Endothelial cell of umbilical vein (primary cell): ENCODE results near the gene SEC24C. TPM values are rescaled to one million over a fixed set of nuclear protein-coding genes. Genes with fewer than 3 reads are reported as not detected.
"Not testable (repeated sequence)": the region's sequence is repeated elsewhere in the genome, so short reads cannot be mapped to it uniquely, and the experiment has no call there.

ENCODE experiments used
- BruUV-seq: library from RNA; stranded (reverse); fragments of 400-500 nt; replicated peaks from 2 replicates; lab custom pipeline; 2021; lab: Mats Ljungman, UMichigan
- CTCF ChIA-PET: fragments of 300-600, 350-600 bp; sonication (Branson Sonifier 250); formaldehyde crosslinking; loops from one replicate; lab custom pipeline; 2021; ENCODE audit warnings: antibody characterized with exemption, inconsistent platforms; lab: Charles Lee
- POLR2A ChIA-PET: fragments of 300-600, 350-600 bp; sonication (Branson Sonifier 250); formaldehyde crosslinking; loops from one replicate; lab custom pipeline; 2021; ENCODE audit warnings: antibody characterized with exemption, inconsistent platforms; lab: Charles Lee
- DNase-seq: peaks from one replicate; pipeline ENCODE4 v3.0.0-alpha.2; 2011; ENCODE audit warnings: low read depth, low spot score
- FAIRE-seq: peaks from 2 replicates; lab custom pipeline; 2011; peaks lifted over from hg19 to GRCh38; lab: Jason Lieb, UNC
- H2AFZ ChIP-seq: 2 replicates; pipeline ENCODE4 v1.6.0; 2012; ENCODE audit warnings: low read depth, low read length, control low read depth, inconsistent platforms
- H3K27ac ChIP-seq: 2 replicates; pipeline ENCODE4 v1.5.1; 2011; ENCODE audit warnings: low read depth, mild to moderate bottlenecking, control low read depth, low read length, moderate library complexity; ENCODE audit not compliant: insufficient read depth
- H3K27me3 ChIP-seq, 2 experiments: 2 replicates each; pipeline versions ENCODE4 v1.6.0 to v1.6.1; 2011; ENCODE audit warnings: low read length in 2 of 2, mixed read lengths in 1 of 2; ENCODE audit not compliant: control insufficient read depth in 2 of 2, insufficient read depth in 2 of 2
- H3K36me3 ChIP-seq, 2 experiments: 2 replicates in 1 of 2; 3 replicates in 1 of 2; pipeline ENCODE4 v1.5.1; 2011; ENCODE audit warnings: low read length in 2 of 2, mild to moderate bottlenecking in 1 of 2, moderate library complexity in 1 of 2; ENCODE audit not compliant: control insufficient read depth in 2 of 2, insufficient read depth in 2 of 2; ENCODE audit errors: extremely low read depth in 1 of 2
- H3K4me1 ChIP-seq: 3 replicates; pipeline ENCODE4 v1.5.1; 2011; ENCODE audit warnings: mild to moderate bottlenecking, low read length; ENCODE audit not compliant: control insufficient read depth, insufficient read depth; ENCODE audit errors: extremely low read depth
- H3K4me2 ChIP-seq: 2 replicates; pipeline ENCODE4 v1.6.1; 2011; ENCODE audit warnings: low read length, control low read depth, mixed read lengths; ENCODE audit not compliant: insufficient read depth
- H3K4me3 ChIP-seq, 3 experiments: fragments of 200-600 bp in 1 of 3; sonication (generic), shearing (Covaris generic) in 1 of 3; replicated peaks in 1 of 3; 2 replicates each; pipeline ENCODE4 v1.5.1; 2011 to 2016; ENCODE audit warnings: control low read depth in 3 of 3, low read length in 3 of 3, mild to moderate bottlenecking in 2 of 3, inconsistent platforms in 1 of 3, low read depth in 1 of 3, moderate library complexity in 1 of 3; ENCODE audit not compliant: insufficient read depth in 1 of 3
- H3K79me2 ChIP-seq: 2 replicates; pipeline ENCODE4 v1.6.0; 2012; ENCODE audit warnings: low read length, inconsistent platforms; ENCODE audit not compliant: control insufficient read depth, insufficient read depth
- H3K9ac ChIP-seq: replicated peaks from 2 replicates; pipeline ENCODE3; 2011; ENCODE audit warnings: low read length, control low read depth; ENCODE audit not compliant: insufficient read depth; ENCODE audit errors: extremely low read depth
- H3K9me1 ChIP-seq: replicated peaks from 3 replicates; pipeline ENCODE4 v1.6.0; 2011; ENCODE audit warnings: mild to moderate bottlenecking, low read length; ENCODE audit not compliant: control insufficient read depth, insufficient read depth; ENCODE audit errors: extremely low read depth
- H3K9me3 ChIP-seq: replicated peaks from 2 replicates; pipeline ENCODE4 v1.5.1; 2012; ENCODE audit warnings: low read length, inconsistent platforms; ENCODE audit not compliant: control insufficient read depth, insufficient read depth
- H4K20me1 ChIP-seq: replicated peaks from 2 replicates; pipeline ENCODE3; 2011; ENCODE audit warnings: mild to moderate bottlenecking, low read length; ENCODE audit not compliant: control insufficient read depth, insufficient read depth; ENCODE audit errors: extremely low read depth
- CTCF ChIP-seq, 2 donors: IDR thresholded peaks; 1 replicate in 1 of 2; 2 replicates in 1 of 2; pipeline ENCODE4 v1.5.1; 2011; ENCODE audit warnings: low read length in 2 of 2, mild to moderate bottlenecking in 2 of 2, moderate library complexity in 2 of 2, control low read depth in 1 of 2, inconsistent platforms in 1 of 2, low read depth in 1 of 2; ENCODE audit not compliant: insufficient read depth in 1 of 2; ENCODE audit errors: extremely low read depth in 1 of 2
- EZH2 ChIP-seq: IDR thresholded peaks from 2 replicates; pipeline ENCODE4 v1.6.1; 2012; ENCODE audit warnings: borderline replicate concordance, low read depth, mild to moderate bottlenecking, moderate library complexity, low read length, inconsistent platforms; ENCODE audit not compliant: severe bottlenecking
- FOS ChIP-seq: IDR thresholded peaks from 2 replicates; pipeline ENCODE4 v1.6.1; 2011; ENCODE audit warnings: mild to moderate bottlenecking, low read length, moderate library complexity, borderline replicate concordance; ENCODE audit not compliant: insufficient read depth
- GATA2 ChIP-seq: IDR thresholded peaks from 2 replicates; pipeline ENCODE4 v1.7.0; 2011; ENCODE audit warnings: low read depth, mild to moderate bottlenecking, moderate library complexity, mixed read lengths, low read length; ENCODE audit not compliant: insufficient read length, insufficient read depth
- JUN ChIP-seq: IDR thresholded peaks from 2 replicates; pipeline ENCODE4 v1.6.1; 2011; ENCODE audit warnings: borderline replicate concordance, low read depth; ENCODE audit not compliant: insufficient read length, insufficient read depth
- MAX ChIP-seq: IDR thresholded peaks from 2 replicates; pipeline ENCODE4 v1.6.1; 2011; ENCODE audit not compliant: insufficient read depth, insufficient read length
- MYC ChIP-seq: IDR thresholded peaks from one replicate; pipeline ENCODE4 v1.6.1; 2011; ENCODE audit warnings: mild to moderate bottlenecking, low read depth, low read length
- POLR2A ChIP-seq: IDR thresholded peaks from 2 replicates; pipeline ENCODE4 v1.6.1; 2012; ENCODE audit warnings: low read depth, mild to moderate bottlenecking, control low read depth, low read length
- POLR2AphosphoS5 ChIP-seq: IDR thresholded peaks from 2 replicates; pipeline ENCODE4 v1.6.1; 2012; ENCODE audit warnings: low read depth, mild to moderate bottlenecking, control low read depth, low read length, moderate library complexity; ENCODE audit not compliant: insufficient read depth
- dilution Hi-C: fragments of 300-500 bp; cut with MboI; formaldehyde crosslinking; loops from one replicate; pipeline ENCODE4 v1.15.0; 2019; ENCODE audit warnings: low sequenced_read_pairs; ENCODE audit not compliant: extremely low pct_ligation_motif_present
- intact Hi-C: fragments of 100-400 bp; cut with micrococcal nuclease; formaldehyde crosslinking; loops from one replicate; pipeline ENCODE4 v1.10.0; 2022
- polyA plus RNA-seq, 4 experiments: library from polyadenylated mRNA; depleted of rRNA in 3 of 4; stranded (reverse) in 3 of 4; unstranded in 1 of 4; fragments of >200 nt; gene quantifications; 2 replicates each; pipeline versions ENCODE4 v1.2.1 to v1.2.3, GENCODE V29; 2011 to 2012; ENCODE audit warnings: missing spikeins in 1 of 4
- total RNA-seq: library from RNA; stranded (reverse); gene quantifications from 2 replicates; pipeline ENCODE4 v1.2.3, GENCODE V29; 2021

Gene SEC24C
- total and polyA plus RNA-seq, 2 donors (not counting 3 experiments of a cell fraction or from before 2014, with no cell fraction given): 95.5 to 108 TPM

DNA sequence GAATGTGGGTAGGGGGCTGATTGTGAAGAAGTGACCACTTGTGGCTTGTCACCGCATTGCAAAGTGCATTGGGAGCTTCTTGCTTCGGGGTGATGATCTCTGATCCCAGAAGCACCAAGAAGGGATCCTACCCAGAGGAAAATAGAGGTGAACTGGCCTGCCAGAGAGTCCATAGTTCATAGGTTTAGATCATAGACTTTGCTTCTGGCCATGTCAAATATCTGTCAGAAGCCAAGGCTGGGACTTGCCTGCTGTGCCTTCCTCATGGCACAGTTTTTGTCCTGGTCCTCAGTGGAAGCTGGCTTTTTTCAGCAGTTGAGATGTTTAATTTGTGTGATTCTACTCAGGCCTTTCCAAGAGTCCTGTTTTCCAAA is 42.3 kb downstream of the SEC24C start:
- intact Hi-C loops (no loop called here), dilution Hi-C loops (no loop called here)
- peak overlapping the region; percentile 51 to 73 (median 68) for H3K4me3 ChIP-seq
- H3K36me3 ChIP-seq: peaks cover 4 to 23% of the 10 kb centered on the region in 2 experiments
- peaks cover 24% of the 10 kb centered on the region for H3K4me1 ChIP-seq
- no peaks in the 10 kb centered on the region for H3K9me3 ChIP-seq
- ChIA-PET CTCF (interaction anchor here (0.9 to 1.6 kb wide), 4 partner anchors 12 to 93 kb away, joined by 3 to 11 read pairs (median 4); no protein-coding TSS in a partner anchor), POLR2A (no interaction called here)
- peak overlapping the region; percentile 92 for H3K4me2 ChIP-seq
- H3K27me3 ChIP-seq: no peaks in the 10 kb centered on the region
- H3K27ac ChIP-seq: peak overlapping the region; percentile 9
- peak overlapping the region; percentile 64 for H3K9ac ChIP-seq
- no peak for DNase-seq
- TF ChIP-seq MAX (no peak), MYC (no peak), FOS (no peak), JUN (no peak), GATA2 (no peak), POLR2AphosphoS5 (no peak), EZH2 (no peak), CTCF (IDR thresholded peaks at IDR 0.05; ENCODE audit: extremely low read depth in 1 of 2, insufficient read depth in 1 of 2, low read depth in 1 of 2, low read length in 2 of 2) (no peak), POLR2A (no peak)
- H2AFZ ChIP-seq: no peak overlapping the region
- no peaks in the 10 kb centered on the region for H3K9me1 ChIP-seq
- BruUV-seq: no TSS peak
- H4K20me1 ChIP-seq: peaks cover 6% of the 10 kb centered on the region
- peak; percentile 64 for FAIRE-seq
- H3K79me2 ChIP-seq: peaks cover 45% of the 10 kb centered on the region

DNA sequence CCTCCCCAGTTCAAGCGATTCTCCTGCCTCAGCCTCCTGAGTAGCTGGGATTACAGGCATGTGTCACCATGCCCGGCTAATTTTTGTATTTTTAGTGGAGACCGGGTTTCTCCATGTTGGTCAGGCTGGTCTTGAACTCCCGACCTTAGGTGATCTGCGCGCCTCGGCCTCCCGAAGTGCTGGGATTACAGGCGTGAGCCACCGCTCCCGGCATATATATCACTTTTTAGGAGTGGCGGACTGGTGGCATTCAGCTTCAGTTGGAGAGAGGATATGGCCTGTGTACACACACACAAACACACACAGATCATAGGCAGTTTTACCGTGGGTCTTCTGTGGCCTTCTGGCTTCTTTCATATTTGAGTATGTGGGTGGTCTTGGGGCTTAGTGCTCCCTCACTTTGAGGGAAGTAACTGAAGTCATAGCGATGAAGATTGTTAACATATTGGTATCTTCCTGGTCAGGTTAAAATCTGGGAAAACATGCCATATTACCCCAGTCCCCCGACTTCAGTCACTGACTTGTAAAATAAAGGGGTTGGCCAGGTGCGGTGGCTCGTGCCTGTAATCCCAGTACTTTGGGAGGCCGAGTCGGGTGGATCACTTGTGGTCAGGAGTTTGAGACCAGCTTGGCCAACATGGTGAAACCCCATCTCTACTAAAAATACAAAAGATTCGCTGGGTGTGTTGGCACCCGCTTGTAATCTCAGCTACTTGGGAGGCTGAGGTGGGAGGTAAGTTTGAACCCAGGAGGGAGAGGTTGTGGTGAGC is 43.0 kb downstream of the SEC24C start:
- not testable (repeated sequence) for H3K4me3 ChIP-seq, H2AFZ ChIP-seq
- CTCF ChIA-PET: interaction anchor here (1.1 to 1.6 kb wide), 3 partner anchors 12 to 92 kb away, joined by 3 to 11 read pairs (median 3); no protein-coding TSS in a partner anchor

More for the DNA sequence above, 43.0 kb downstream of the SEC24C start:
- H3K9me3 ChIP-seq, H4K20me1 ChIP-seq, H3K27ac ChIP-seq, BruUV-seq, H3K27me3 ChIP-seq, H3K9me1 ChIP-seq, FAIRE-seq, H3K9ac ChIP-seq, DNase-seq, H3K4me2 ChIP-seq, intact Hi-C loops, dilution Hi-C loops: not testable (repeated sequence)
- Histone ChIP-seq H3K4me1 (peaks cover 24% of the 10 kb centered on the region), H3K36me3 (peaks cover 4 to 30% of the 10 kb centered on the region in 2 experiments), H3K79me2 (peaks cover 40% of the 10 kb centered on the region)
- POLR2A ChIA-PET: interaction anchor here (0.7 kb wide), 1 partner anchor 1613 kb away, joined by 7 read pairs; no protein-coding TSS in a partner anchor
